Tibial artery (tissue), 4 donors: ENCODE results near the gene LZTS3.

ENCODE experiments used
- DNase-seq, 2 donors: peaks; one replicate each; pipeline ENCODE4 v3.0.0-alpha.2; 2019
- H3K27ac ChIP-seq, 2 donors: fragments of 200-600 bp; sonication (generic) in 1 of 2; 1 replicate in 1 of 2; 2 replicates in 1 of 2; pipeline ENCODE4 v1.5.1; 2018 to 2019; ENCODE audit warnings: mild to moderate bottlenecking in 1 of 2
- H3K27me3 ChIP-seq, 2 donors: fragments of 200-600 bp; sonication (generic) in 1 of 2; one replicate each; pipeline versions ENCODE4 v1.5.1 to v1.6.0; 2016 to 2019
- H3K36me3 ChIP-seq, 3 donors: fragments of 200-600 bp; sonication (generic) in 2 of 3; one replicate each; pipeline ENCODE4 v1.5.1; 2016 to 2019; ENCODE audit warnings: mild to moderate bottlenecking in 2 of 3
- H3K4me1 ChIP-seq, 4 donors: fragments of 200-600 bp; sonication (generic) in 2 of 4; 1 replicate in 3 of 4; 2 replicates in 1 of 4; pipeline ENCODE4 v1.5.1; 2016 to 2019
- H3K4me3 ChIP-seq, 2 donors: fragments of 200-600 bp; sonication (generic) in 1 of 2; 1 replicate in 1 of 2; 2 replicates in 1 of 2; pipeline ENCODE4 v1.5.1; 2018 to 2019; ENCODE audit warnings: mild to moderate bottlenecking in 2 of 2
- H3K9me3 ChIP-seq, 3 donors: fragments of 200-600 bp; sonication (generic) in 1 of 3; one replicate each; pipeline ENCODE4 v1.5.1; 2016 to 2019
- CTCF ChIP-seq, 2 experiments: fragments of 200-600 bp in 1 of 2; fragments of 450-650 bp in 1 of 2; IDR thresholded peaks; one replicate each; pipeline ENCODE4 v1.5.1; 2017 to 2019; ENCODE audit warnings: antibody characterized with exemption in 2 of 2, mild to moderate bottlenecking in 1 of 2, moderate library complexity in 1 of 2
- intact Hi-C: fragments of 100-400 bp; cut with DNase I; formaldehyde crosslinking; loops from one replicate; pipeline ENCODE4 v1.15.0; 2023; ENCODE audit warnings: low total_unique reads

The LZTS3 gene

GRCh38 chr20:3163099-3164042 lies 10.0 kb downstream of the LZTS3 start:
- peaks cover 0 to 8% (median 0%) of the 10 kb centered on the region in 3 donors for H3K36me3 ChIP-seq
- H3K27ac ChIP-seq, result no peak overlapping the region
- no peak for TF ChIP-seq CTCF (IDR thresholded peaks at IDR 0.05)
- no peaks in the 10 kb centered on the region for H3K9me3 ChIP-seq
- no peak overlapping the region for H3K4me3 ChIP-seq
- H3K4me1 ChIP-seq, result peaks cover 0 to 17% (median 8%) of the 10 kb centered on the region in 4 donors
- peaks cover 0 to 23% of the 10 kb centered on the region in 2 donors for H3K27me3 ChIP-seq
- intact Hi-C loops, result no loop called here
- peak in 1 of 2 donors; percentile 51 for DNase-seq

- TF ChIP-seq CTCF (IDR thresholded peaks at IDR 0.05), result no peak
- H3K4me3 ChIP-seq, result no peak overlapping the region
- intact Hi-C loops, result no loop called here
- peaks cover 0 to 8% (median 0%) of the 10 kb centered on the region in 3 donors for H3K36me3 ChIP-seq
- H3K27ac ChIP-seq, result no peak overlapping the region
- DNase-seq, result no peak
- H3K4me1 ChIP-seq, result peaks cover 0 to 27% (median 20%) of the 10 kb centered on the region in 4 donors
- H3K9me3 ChIP-seq, result no peaks in the 10 kb centered on the region
- peaks cover 0 to 11% of the 10 kb centered on the region in 2 donors for H3K27me3 ChIP-seq
Measured at GRCh38 chr20:3162080-3162611, 11.2 kb downstream of the LZTS3 start.

- Histone ChIP-seq H3K27me3 (peaks cover 0 to 5% of the 10 kb centered on the region in 2 donors), H3K27ac (no peak overlapping the region), H3K36me3 (peaks cover 0 to 8% (median 0%) of the 10 kb centered on the region in 3 donors), H3K4me1 (peaks cover 0 to 33% (median 27%) of the 10 kb centered on the region in 4 donors), H3K9me3 (no peaks in the 10 kb centered on the region), H3K4me3 (no peak overlapping the region)
- no peak for DNase-seq
- no peak for TF ChIP-seq CTCF (IDR thresholded peaks at IDR 0.05)
- intact Hi-C loops, result no loop called here
Measured at GRCh38 chr20:3161316-3162079, 11.9 kb downstream of the LZTS3 start.

GRCh38 chr20:3160418-3160817 lies 12.9 kb downstream of the LZTS3 start:
- Histone ChIP-seq H3K9me3 (no peaks in the 10 kb centered on the region), H3K4me1 (peaks cover 0 to 36% (median 29%) of the 10 kb centered on the region in 4 donors), H3K36me3 (peaks cover 0 to 9% (median 0%) of the 10 kb centered on the region in 3 donors), H3K27ac (no peak overlapping the region), H3K4me3 (peak overlapping the region in 1 of 2 donors; percentile 96), H3K27me3 (no peaks in the 10 kb centered on the region)
- intact Hi-C loops, result no loop called here
- no peak for DNase-seq
- no peak for TF ChIP-seq CTCF (IDR thresholded peaks at IDR 0.05)

- peaks cover 0 to 40% (median 28%) of the 10 kb centered on the region in 4 donors for H3K4me1 ChIP-seq
- H3K27me3 ChIP-seq, result no peaks in the 10 kb centered on the region
- intact Hi-C loops, result loop anchor here (5.0 kb wide), 1 partner anchor 53 kb away; no protein-coding TSS in a partner anchor
- peaks cover 0 to 13% (median 0%) of the 10 kb centered on the region in 3 donors for H3K36me3 ChIP-seq
- TF ChIP-seq CTCF (IDR thresholded peaks at IDR 0.05), result no peak
- peak overlapping the region; percentile 79 to 88 for H3K27ac ChIP-seq
- no peak for DNase-seq
- H3K9me3 ChIP-seq, result no peaks in the 10 kb centered on the region
- peak overlapping the region; percentile 83 to 96 for H3K4me3 ChIP-seq
Measured at GRCh38 chr20:3158968-3159431, 14.3 kb downstream of the LZTS3 start.
